GM18870 (cell line): Measurements from ENCODE around the gene ZFP37.
A peak's percentile ranks its signal among the peaks of the same experiment; 100 is the strongest.
"Not testable (repeated sequence)": the region's sequence is repeated elsewhere in the genome, so short reads cannot be mapped to it uniquely, and the experiment has no call there.

ENCODE experiments used
- ATAC-seq: cut with Tn5 transposase; IDR thresholded peaks from one replicate; pipeline ENCODE4 v1.9.1; 2021; ENCODE audit warnings: moderate library complexity; ENCODE audit not compliant: unreplicated experiment

The ZFP37 gene

DNA sequence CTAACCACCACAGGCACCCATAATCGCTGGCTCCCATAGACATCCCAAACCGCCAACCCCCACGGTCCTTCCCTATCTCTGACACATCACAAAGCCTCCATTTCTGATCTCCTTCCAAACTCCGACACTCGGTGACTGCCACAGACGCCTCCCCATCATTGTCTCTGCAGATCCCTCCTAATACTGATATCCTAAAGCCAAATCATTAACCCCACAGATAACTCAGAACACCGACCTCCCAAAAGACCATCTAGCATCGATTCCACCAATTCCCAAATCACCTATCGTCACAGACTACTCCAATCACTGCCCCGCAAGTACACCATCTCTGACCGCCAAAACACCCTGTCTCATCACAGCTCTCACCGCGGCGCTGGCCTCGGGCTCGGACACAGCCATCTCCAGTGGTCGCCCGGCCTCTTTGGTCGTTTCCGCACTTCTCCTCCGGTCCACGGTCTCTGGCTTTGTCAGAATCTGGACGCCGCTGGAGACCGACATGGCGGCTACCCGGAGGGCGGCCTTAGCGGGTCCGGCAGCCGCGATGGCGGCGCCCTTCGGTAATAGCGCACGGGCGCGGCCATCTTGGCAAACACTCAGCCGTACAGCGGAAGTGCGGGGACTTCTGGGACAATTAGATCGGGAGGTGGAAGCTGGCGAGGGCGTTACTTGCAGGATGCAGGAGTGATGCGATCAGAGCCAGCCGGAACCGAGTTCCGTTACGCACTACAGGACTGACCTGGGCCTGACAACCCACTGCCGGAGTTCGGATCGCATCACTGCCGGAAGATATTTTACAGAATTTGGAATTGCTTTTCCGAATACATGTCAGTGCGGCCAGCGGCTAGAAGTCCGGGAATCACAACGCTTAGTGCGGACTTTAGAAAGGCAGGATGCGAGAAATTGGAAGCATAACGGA lies at the start of gene ZFP37:
ZFP37 (minus strand) TSS at position 534 of the 916 bp plus-strand sequence; CDS start at position 498, 36 bp downstream.
- peak; percentile 68 for ATAC-seq

DNA sequence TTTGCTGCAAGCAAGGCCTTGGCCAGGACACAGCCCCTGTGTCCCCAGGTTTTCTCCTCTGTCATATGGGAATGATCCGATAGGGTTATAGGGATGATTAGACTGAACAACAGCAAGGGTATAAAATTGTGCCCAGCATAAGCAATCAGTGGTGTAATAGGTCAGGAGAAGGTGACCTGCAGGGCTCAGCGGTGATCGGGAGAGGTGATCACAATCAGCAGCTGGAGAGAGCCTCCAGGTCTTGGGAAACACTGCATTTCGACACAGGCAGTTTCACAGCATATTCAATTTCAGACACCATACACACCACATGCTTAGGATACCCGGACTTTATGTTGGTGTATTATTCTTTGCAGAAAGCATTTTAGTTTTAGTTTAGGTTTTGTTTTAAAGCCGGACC lies 48.8 kb upstream of the ZFP37 start:
- ATAC-seq: not testable (repeated sequence)

DNA sequence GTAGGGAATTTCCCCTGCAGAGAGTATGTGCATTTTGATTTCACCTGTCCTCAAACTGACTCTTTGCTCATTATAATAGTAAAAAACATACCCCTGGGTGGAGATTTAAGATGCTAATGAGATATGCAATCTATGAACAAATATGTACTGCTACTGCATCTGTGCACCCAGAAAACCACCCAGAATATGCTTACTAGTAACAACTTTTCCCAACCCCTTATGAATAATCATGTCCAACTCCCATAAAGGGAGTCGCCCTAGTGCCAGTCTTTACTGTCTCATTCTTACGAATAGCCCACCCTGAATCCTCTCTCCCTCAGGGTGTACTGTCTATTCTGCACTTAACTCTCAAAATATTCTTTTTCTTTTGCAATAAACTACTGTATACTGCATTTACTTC lies 39.0 kb upstream of the ZFP37 start:
- no peak for ATAC-seq

DNA sequence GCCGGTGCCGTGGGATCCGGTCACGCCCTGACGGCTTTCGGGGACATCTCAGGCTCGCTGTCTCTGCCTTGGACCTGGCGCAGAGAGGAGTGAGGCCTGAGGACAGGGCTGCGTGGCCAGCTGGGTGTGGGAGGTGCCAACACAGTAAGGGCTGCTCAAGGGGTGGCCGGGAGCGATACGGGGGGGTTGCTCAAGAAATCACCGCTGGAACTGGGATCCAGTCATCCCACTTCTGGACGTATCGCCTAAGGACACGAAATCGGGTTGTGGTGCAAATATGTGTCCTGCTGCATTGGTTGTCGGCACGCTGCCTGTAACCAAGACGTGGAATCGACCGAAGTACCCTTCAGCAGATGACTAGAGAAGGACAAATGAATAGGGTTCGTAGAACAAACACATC lies 33.4 kb upstream of the ZFP37 start:
- not testable (repeated sequence) for ATAC-seq

DNA sequence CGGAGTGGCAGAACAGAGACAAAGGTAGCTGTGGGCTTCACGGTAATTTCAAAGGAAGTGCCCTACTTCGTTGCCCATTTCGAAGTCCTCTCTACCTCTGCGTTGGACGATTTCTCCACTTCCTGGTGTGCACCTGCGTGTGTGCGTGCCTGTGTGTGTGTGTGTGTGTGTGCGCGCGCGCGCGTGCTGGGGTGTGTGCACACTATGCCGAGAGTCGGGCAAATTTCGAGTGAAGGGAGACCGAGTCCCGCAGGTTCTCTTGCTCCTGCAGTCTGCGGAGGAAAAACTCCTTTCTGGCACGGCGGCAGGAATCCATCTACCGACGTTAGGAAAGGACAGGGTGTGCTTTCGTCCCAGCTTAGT lies 32.6 kb upstream of the ZFP37 start:
- not testable (repeated sequence) for ATAC-seq

DNA sequence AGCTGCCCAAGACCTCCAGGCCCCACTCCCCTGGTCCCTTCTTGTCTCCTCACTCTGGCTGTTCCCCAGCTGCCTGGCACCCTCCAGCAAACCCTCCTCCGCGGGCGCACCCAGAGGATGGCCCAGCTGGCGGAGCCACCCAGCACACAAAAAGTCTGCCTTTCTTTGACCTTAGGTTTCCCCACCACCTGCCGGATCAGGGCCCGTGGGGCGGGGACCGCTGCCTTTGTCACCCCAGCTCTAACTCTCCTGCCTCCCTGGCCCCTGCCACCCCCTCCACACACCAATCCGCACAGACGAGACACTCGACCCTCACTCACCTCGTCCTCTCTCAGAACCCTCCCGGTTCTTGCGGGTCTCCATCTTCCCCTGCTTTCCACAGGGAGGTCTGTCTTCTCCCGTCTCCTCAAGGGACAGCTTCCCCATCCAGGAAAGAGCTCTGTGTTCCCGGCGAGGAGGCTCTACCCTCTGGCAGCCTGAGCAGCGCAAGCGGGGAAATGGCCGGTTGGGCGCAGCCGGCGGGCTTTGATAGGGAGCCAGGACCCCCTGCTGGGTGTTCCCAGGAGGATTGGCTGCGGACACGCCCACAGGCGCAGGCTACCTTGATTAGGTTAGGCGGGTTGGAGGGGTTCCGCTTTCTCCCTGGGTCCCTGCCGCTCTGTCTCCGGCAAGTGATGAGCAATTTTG lies 32.1 kb upstream of the ZFP37 start:
- ATAC-seq: not testable (repeated sequence)

DNA sequence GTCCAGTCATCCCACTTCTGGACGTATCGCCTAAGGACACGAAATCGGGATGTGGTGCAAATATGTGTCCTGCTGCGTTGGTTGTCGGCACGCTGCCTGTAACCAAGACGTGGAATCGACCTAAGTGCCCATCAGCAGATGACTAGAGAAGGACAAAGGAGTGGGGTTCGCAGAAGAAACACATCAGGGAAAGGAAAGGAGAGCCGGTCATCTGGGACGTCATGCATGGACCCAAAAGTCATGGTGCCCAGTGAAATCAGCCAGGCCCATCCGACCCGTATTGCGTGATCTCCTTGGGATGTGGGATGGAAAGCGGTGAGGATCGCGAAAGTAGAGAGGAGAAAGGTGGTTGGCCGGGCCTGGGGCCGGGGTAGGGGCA lies 6.4 kb upstream of the ZFP37 start:
- ATAC-seq: not testable (repeated sequence)

DNA sequence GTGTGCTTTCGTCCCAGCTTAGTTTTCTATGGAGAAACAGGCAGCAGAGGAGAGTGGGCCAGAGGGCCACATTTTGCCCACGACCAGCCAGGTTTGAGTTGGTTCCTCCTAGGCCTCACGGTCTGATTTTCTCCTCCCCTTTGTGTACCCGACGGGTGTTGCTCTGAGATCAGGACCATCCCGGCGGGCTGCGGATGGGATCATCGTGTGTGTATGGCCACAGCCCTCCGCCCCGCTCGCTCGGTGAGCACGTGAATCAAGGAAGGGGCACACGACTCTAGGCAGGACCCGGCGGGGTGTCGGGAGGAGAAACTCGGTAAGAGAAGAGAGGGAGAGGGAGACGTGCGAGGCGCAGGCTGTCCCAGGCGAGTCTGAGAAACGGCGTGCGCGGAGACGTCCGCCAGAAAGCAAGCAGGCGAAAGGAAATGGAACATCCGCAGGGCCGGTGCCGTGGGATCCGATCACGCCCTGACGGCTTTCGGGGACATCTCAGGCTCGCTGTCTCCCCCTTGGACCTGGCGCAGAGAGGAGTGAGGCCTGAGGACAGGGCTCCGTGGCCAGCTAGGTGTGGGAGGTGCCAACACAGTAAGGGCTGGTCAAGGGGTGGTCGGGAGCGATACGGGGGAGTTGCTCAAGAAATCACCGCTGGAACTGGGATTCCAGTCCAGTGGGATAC lies 5.9 kb upstream of the ZFP37 start:
- not testable (repeated sequence) for ATAC-seq

DNA sequence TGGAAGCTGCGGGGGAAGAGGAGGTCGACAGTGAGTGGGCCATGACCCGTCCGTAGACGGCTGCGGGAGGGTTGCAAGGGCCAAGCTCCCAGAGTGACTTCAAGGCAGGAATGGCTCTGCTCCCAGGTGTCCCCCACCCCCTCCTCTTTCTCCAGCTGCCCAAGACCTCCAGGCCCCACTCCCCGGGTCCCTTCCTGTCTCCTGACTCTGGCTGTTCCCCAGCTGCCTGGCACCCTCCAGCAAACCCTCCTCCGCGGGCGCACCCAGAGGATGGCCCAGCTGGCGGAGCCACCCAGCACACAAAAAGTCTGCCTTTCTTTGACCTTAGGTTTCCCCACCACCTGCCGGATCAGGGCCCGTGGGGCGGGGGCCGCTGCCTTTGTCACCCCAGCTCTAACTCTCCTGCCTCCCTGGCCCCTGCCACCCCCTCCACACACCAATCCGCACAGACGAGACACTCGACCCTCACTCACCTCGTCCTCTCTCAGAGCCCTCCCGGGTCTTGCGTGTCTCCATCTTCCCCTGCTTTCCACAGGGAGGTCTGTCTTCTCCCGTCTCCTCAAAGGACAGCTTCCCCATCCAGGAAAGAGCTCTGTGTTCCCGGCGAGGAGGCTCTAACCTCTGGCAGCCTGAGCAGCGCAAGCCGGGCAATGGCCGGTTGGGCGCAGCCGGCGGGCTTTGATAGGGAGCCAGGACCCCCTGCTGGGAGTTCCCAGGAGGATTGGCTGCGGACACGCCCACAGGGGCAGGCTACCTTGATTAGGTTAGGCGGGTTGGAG lies 4.7 kb upstream of the ZFP37 start:
- ATAC-seq: not testable (repeated sequence)

DNA sequence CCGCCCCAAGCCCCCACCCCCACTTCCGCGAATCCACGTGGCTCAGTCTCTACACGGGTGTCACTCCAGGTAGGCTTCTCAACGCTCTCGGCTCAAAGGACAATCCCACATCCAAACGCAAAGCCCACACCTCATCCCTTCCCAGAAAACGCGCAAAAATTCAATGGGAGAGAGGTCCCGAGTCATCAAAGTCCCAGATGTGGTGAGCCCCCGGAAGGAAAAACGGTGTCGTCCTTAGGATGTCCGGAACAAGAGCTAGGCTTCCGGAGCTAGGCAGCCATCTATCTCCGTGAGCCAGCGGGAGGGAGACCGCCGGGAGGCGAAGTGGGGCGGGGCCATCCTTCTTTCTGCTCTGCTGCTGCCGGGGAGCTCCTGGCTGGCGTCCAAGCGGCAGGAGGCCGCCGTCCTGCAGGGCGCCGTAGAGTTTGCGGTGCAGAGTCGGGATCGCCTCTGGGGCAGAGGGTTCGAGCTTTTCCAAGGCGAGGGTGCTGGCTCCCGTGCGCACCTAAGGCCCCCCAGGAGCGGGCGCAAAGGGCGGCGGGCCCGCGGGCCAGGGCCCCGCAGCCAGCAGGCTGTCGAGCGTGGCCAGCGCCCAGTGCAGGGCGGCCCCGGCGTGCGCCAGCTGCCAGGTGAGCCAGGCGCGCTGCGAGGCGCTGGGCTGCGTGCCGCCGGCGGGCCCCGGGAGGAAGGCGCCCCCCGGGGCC lies 3.2 kb upstream of the ZFP37 start:
- not testable (repeated sequence) for ATAC-seq

DNA sequence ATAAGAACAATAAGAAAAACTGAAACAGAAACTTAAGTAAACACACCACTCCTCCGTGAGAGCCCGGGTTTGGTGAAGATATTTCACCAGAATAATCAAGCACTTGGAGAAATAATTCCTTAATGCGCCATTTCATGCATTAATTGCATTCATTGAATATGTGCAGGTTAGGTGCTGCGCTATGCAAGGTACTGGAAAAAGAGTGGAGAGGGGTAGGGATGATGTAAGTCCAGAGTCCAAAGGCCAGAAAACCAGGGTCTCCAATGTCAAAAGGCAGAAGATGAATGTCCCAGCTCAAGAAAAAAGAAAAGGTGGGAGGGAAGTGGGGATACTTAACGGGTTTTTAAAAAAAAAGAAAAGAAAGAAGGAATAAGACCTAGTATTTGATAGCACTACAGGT lies 669 bp upstream of the ZFP37 start:
- no peak for ATAC-seq

DNA sequence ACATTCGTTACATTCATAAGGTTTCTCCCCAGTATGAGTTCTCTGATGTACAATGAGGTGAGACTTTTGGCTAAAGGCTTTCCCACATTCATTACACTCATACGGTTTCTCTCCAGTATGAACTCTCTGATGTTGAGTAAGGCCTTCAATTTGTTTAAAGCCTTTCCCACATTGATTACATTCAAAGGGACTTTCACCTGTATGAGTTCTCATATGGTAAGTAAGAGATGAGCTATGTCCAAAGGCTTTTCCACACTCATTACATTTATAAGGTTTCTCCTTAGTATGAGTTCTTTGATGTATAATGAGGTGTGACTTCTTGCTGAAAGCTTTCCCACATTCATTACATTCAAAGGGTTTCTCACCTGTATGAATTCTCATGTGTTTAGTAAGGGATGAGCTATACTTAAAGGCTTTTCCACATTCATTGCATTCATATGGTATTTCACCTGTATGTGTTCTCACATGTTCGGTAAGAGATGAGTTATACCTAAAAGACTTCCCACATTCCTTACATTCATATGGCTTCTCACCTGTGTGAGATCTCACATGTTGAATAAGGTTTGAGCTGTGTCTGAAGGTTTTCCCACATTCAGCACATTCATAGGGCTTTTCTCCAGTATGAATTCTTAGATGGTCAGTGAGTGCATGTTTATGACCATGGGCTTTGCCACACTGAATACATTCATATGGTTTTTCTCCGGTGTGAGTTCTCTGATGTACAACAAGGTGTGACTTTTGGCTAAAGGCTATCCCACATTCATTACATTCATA lies 13.5 kb downstream of the ZFP37 start:
- no peak for ATAC-seq

DNA sequence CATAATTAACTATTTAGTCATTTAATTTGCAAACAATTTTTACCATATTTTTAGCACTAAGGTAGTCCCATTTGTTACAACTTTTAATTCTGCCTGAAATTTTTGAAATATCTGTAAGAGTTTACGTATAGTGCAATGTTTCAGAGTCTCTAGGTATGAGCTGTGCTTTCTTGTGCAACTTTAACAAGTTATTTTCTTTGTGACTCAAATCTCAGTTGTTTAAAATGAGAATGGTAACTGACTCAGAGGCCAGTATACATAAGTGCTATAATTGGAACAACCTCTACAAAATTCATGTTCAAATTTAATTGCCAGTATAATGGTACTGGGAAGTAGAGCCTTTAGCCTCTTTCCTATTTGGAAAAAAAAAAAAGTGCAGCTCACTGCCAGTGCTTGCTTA lies 30.3 kb downstream of the ZFP37 start:
- ATAC-seq: no peak

DNA sequence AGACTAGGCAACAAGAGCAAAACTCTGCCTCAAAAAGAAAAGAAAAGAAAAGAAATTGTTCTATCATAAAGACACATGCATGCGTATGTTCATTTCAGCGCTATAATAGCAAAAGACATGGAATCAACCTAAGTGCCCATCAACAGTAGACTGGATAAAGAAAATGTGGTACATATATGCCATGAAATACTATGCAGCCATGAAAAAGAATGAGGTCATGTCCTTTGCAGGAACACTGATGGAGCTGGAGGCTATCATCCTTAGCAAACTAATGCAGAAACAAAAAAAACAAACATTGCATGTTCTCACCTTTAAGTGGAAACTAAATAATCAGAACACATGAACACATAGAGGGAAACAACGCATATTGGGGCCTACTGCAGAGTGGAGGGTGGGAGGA lies 38.3 kb downstream of the ZFP37 start:
- no peak for ATAC-seq

DNA sequence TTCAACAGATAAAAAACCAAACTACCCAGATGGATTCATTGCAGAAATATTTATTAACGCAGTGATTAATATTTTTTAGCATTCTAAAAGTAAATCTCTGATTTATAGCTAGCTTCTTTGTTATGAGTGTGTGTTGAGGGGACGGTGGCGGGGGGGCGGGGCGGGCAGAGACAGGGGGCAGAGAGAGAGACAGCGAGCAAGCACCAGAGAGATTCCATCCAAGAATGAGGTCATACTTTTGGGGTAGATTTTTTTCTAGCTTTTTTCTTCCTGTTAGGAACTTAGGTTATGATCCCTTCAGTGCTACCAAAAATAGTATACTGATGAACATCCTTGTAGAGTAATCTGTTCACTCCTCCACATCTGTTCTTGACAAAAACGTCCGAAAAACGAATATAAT lies 44.0 kb downstream of the ZFP37 start:
- no peak for ATAC-seq

DNA sequence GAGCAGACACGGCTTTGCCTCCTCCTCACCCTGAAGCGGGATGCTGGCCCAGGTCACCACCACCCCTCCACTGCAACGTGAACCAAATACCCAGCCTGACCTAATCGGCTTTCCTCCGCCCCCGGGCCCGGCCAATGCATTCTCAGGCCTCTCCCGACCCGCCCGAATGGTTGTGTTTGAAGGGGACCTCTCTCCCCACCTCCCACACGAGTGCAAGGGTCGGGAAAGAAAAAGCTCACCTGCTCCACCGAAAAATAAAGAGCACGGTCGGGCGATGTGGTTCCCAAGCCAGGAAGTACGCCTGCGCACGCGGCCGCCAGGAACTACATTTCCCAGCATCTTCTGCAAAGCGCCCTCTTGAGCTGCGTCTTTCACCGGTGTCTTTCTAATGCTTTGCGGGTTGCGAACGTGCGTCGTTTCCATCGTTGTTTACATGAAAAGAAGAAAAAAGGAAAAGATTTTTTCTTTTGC lies 44.6 kb downstream of the ZFP37 start, which contains the start of gene ZNF883:
ZNF883 (minus strand) TSS at position 282 of the 471 bp plus-strand sequence.
- ATAC-seq: no peak

DNA sequence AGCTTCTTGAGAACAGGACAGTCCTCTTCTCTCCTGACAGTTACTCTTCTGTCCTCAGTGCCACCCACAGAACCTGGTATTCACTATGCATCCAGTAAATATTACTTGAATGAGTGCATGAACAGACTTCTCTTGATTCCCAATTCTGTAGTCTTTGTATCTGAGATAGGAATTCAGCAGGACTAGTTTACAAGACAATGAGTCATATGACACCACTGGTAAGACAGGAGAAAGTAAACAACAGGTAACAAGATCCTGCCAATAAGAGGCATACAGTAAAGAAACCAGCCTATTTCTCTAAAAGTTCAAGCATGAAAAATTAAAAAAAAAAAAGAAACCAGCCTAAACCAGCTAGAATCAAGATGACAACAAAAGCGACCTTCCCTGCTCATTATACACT lies 50.7 kb downstream of the ZFP37 start:
- ATAC-seq: no peak

DNA sequence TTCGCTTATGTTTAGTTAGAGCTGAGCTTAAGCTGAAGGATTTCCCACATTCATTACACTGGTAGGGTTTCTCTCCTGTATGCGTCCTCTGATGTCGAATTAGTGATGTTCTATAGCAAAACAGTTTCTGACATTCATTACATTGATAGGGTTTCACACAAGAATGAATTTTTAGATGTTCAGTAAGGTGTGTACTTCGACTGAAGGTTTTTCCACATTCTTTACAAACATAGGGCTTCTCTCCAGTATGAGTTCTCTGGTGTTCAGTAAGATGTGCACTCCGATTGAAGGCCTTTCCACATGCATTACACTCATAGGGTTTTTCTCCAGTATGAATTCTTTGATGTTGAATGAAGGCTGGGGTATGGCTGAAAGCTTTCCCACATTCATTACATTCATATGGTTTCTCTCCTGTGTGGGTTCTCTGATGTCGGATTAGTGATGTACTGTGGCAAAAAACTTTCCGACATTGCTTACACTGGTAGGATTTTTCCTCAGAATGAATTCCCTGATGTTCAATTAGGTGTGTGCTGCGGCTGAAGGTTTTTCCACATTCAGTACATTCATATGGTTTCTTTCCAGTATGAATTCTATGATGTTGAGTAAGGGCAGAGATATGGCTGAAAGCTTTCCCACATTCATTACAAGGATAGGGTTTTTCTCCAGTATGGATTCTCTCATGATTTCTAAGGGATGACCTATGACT lies 59.1 kb downstream of the ZFP37 start:
- no peak for ATAC-seq
